Fibroblast of skin of left biceps (primary cell): ENCODE data around the gene ERC1.

ENCODE experiments used
- DNase-seq, 2 experiments: peaks; one replicate each; pipeline ENCODE4 v3.0.0-alpha.2; 2013; ENCODE audit warnings: low read depth in 2 of 2

Gene ERC1

GRCh38 chr12:990661-991349 lies at the start of gene ERC1:
ERC1 (plus strand) TSS chr12:991223; CDS start chr12:1027904, 36,681 bp downstream.
- DNase-seq = peak; percentile 71 to 77

- no peak for DNase-seq
These were observed 48.0 kb upstream of the ERC1 start for GRCh38 chr12:943051-943450.

GRCh38 chr12:944211-944610 lies 46.8 kb upstream of the ERC1 start:
- no peak for DNase-seq

- no peak for DNase-seq
These were observed 44.8 kb upstream of the ERC1 start for GRCh38 chr12:946212-946611.

DNA sequence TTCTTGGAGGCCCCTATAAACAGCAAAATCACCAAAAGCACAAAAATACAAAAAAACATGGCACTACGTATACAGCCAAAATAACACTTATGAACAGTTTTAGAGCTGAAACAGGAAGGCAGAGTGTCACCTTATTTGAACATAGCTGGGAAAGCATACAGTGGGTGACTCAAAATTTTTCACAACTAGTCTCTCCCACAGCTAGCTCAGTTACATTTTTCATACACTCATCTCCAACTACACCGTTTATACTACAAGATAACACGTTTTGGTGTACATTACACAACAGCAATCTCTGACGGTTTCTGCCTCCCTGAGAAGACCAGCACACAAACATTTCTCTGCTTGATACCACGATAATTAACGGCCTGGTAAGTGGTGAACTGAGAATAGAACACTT lies 44.4 kb upstream of the ERC1 start:
- DNase-seq = no peak

DNA sequence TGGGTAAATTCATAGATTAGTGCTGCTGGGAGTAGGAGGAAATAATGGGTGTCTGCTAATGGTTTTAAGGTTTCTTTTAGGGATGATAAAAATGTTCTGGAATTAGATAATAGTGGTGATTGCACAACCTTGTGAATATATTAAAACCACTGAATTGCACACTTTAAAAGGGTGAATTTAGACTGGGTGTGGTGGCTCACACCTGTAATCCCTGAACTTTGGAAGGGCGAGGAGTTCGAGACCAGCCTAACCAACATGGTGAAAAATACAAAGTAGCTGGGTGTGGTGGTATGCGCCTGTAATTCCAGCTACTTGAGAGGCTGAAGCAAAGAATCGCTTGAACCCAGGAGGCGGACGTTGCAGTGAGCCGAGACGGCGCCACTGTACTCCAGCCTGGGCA lies 42.8 kb upstream of the ERC1 start:
- DNase-seq = no peak

DNA sequence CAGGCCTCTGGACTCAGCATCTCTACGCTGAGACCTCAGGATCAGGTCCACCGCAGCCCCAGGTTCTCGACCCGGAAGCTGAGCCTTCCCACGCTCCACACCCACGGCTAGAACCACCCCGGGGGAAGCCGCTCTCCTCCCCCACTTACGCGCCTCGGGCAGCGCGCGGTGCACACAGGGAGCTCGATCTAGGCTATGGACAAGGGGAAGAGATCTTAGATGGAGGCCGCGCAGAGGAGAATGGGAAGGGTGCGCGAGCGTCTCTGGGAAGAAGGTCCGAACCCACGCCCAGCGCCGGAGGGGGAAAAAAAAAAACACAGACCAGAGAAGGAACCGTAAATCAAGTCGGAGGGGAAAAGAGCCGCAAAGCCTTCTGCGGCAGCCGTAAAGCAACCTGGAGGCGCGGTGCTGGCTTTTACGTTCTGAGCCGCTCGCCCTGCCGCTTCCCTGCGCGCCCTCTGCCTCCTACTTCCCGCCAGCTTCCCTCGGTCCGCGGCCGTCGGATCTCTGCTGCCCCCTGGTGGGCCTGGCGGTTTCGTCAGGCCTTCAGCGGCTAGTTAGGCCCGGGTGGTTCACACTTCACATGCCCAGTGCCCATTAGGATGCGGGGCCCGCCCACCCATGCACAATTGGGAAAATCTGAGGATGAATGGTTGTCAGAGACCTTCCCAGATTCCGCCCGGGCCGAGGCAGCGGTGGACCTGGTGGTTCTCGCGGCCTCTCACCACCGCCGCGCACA lies 41.4 kb upstream of the ERC1 start, which contains the start of gene RAD52:
RAD52 (minus strand) TSS at position 242 of the 739 bp plus-strand sequence. CDS start 16,636 bp downstream, outside the sequence.
- peak; percentile 98 for DNase-seq

GRCh38 chr12:951176-951575 lies 39.8 kb upstream of the ERC1 start:
- DNase-seq = no peak

GRCh38 chr12:953776-954175 lies 37.2 kb upstream of the ERC1 start:
- peak; percentile 23 to 29 for DNase-seq

DNA sequence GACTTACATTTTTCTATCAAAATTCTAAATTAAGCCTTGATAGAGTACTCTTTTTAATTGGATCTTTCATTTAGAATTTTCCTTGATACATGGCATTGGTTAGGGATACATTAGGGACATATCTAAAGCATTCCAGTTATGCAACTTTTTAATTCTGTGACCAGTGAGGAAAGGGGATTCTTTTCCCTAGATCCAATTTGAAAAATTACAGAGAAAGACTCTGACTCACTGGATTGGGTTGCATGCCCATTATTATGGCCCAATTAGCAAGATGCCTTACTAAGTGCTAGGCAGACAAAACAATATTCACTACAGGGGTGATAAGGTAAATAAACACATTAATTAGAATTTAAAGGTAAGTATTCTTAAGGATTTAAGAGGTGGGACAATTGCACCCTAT lies 36.3 kb upstream of the ERC1 start:
- DNase-seq = no peak

DNA sequence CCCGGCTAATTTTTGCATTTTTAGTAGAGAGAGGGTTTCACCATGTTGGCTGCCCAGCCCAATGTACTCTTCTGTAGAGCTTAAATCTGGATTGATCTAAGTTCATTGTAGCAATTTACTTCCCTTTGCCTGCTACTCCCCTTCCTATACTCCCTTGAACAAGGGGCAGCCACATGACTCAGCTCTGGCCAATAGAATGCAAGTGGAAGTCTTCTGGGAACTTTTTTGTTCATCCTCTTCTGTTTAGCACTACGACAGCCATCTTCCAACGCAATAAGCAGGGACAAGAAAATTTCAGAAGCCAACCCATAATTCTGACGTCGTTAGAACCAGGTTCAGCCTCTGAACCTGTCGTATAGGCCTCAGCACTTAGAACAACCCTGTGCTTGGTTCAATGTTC lies 35.1 kb upstream of the ERC1 start:
- DNase-seq = no peak

DNA sequence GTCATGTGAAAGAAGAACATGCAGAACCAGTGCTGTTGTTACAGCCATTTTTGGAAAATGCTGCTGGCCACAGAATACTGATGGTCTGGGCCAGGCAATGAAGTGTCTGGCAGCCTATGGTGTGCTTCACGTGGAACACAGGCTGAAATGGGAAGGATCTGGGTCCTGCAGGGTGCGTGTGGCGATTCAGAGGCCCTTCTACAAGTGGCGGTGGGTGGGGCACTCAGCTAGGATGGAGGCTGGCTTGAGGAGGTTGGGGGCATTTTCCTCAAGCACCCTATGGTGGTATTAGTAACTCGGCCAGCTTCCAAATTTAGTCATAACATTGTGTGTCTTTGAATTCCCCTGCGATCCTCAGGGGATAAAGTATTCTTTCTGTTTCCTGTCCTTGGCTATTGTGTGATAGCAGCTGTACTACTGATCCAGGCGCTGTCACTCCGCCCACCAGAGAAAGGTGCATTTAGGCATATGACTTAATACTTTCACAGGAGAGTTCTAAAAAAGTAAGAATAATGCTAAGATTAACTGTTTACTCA lies 32.4 kb upstream of the ERC1 start:
- no peak for DNase-seq

DNA sequence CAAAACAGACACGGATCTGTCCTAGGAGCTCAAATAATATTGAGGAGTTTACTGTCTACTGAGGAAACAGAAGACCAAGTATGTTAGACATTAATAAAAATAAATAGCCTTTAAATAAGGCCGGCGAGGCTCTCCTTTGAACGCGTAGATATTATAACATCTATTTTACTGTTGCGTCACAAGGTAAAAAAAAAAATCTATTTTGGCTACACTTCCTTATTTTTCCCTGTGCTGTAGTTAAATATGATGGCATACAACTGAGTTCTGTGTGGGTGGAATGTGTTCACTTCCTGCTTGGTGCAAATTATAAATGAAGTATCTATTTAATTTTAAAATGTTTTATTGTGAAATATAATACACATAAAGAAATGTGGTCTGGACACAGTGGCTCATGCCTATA lies 24.3 kb upstream of the ERC1 start:
- DNase-seq = no peak

GRCh38 chr12:967641-968040 lies 23.4 kb upstream of the ERC1 start:
- no peak for DNase-seq

DNA sequence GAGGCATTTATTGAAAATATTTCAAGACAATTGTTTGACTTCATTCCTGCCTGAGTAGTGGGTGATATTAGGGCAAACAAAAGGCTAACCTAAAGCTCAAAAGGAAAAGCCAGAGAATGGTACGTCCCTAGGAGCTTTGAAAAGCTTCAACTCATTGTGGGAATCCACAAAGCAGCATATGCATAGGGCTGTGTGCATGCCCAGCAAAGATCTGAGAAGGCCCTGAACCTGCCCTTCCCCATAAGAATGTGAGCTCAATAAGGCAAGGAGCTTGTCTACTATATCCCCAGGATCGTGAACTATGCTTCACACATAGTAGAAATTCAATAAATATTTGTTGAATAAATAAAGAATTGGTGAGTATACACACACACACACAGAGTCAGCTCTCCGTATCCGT lies 22.5 kb upstream of the ERC1 start:
- DNase-seq = no peak

- DNase-seq = no peak
These were observed 21.2 kb upstream of the ERC1 start for GRCh38 chr12:969821-970220.

GRCh38 chr12:971991-972390 lies 19.0 kb upstream of the ERC1 start:
- DNase-seq = no peak

GRCh38 chr12:974271-974862 lies 16.7 kb upstream of the ERC1 start:
- DNase-seq = no peak

GRCh38 chr12:976644-977043 lies 14.4 kb upstream of the ERC1 start:
- DNase-seq = no peak

DNA sequence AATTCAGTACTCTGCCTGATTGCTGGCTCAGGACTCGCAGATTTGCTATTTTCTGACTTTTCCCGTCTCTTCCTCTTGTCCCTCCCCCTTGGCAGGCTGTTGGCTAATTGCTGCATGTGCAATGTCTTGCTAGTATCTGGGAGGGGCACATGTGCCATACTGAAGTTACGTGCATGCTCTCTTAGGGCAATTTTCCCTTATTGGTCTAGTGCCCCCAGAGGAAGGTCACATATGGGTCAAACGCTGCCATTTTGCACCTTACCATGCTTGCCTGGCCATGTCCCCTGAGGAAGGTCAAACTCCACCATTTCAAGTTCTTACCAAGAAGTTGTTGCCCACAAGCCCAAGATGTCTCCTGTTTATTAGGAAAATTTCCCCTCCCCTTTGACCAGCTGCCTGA lies 13.9 kb upstream of the ERC1 start:
- no peak for DNase-seq

- DNase-seq = no peak
These were observed 11.7 kb upstream of the ERC1 start for GRCh38 chr12:979349-979748.

GRCh38 chr12:981176-981828 lies 9.7 kb upstream of the ERC1 start:
- DNase-seq = no peak
